HEK293 (cell line): ENCODE data around the gene PANK4.

Source experiments
- CTCF ChIA-PET: fragments of 350-600 bp; formaldehyde crosslinking; extraction: SDS; loops from one replicate; lab custom pipeline; 2021; ENCODE audit warnings: antibody characterized with exemption; lab: Yijun Ruan, JAX
- POLR2A ChIA-PET: fragments of 300-600 bp; formaldehyde crosslinking; extraction: SDS; loops from one replicate; lab custom pipeline; 2020; ENCODE audit warnings: antibody characterized with exemption, inconsistent platforms; lab: Yijun Ruan, JAX
- H3K27ac ChIP-seq: fragments of 200-500 bp; sonication (Bioruptor generic); 2 replicates; pipeline ENCODE4 v1.5.1; 2014; ENCODE audit warnings: low read depth, low read length, control low read depth, inconsistent platforms; ENCODE audit errors: extremely low read depth
- H3K36me3 ChIP-seq, 2 experiments: fragments of 200-500 bp in 1 of 2; sonication (Bioruptor generic) in 1 of 2; 1 replicate in 1 of 2; 2 replicates in 1 of 2; pipeline ENCODE4 v1.5.1; 2014 to 2017; ENCODE audit warnings: inconsistent platforms in 2 of 2, low read length in 2 of 2; ENCODE audit not compliant: control insufficient read depth in 2 of 2, insufficient read depth in 1 of 2
- H3K4me1 ChIP-seq: fragments of 200-500 bp; sonication (Bioruptor generic); 2 replicates; pipeline ENCODE4 v1.5.1; 2014; ENCODE audit warnings: mild to moderate bottlenecking, low read length, inconsistent platforms; ENCODE audit not compliant: control insufficient read depth, insufficient read depth
- H3K4me3 ChIP-seq: 2 replicates; pipeline ENCODE4 v1.5.1; 2011; ENCODE audit warnings: low read depth, mild to moderate bottlenecking, control low read depth, low read length, moderate library complexity
- H3K9me3 ChIP-seq: fragments of 200-500 bp; sonication (Bioruptor generic); 2 replicates; pipeline ENCODE4 v1.5.1; 2014; ENCODE audit warnings: low read depth, low read length, inconsistent platforms; ENCODE audit not compliant: control insufficient read depth, insufficient read depth
- GLIS1 ChIP-seq: fragments of 450-650 bp; formaldehyde crosslinking; IDR thresholded peaks from 2 replicates; pipeline ENCODE4 v1.5.1; 2016; ENCODE audit warnings: missing biosample characterization, missing genetic modification characterization
- KLF10 ChIP-seq: fragments of 450-650 bp; IDR thresholded peaks from 2 replicates; pipeline ENCODE4 v1.5.1; 2018; ENCODE audit warnings: missing biosample characterization, mild to moderate bottlenecking, missing genetic modification characterization
- KLF7 ChIP-seq: fragments of 450-650 bp; formaldehyde crosslinking; IDR thresholded peaks from 2 replicates; pipeline ENCODE4 v1.5.1; 2016; ENCODE audit warnings: missing biosample characterization, missing genetic modification characterization, borderline replicate concordance
- ZFP69B ChIP-seq: fragments of 450-650 bp; formaldehyde crosslinking; IDR thresholded peaks from 2 replicates; pipeline ENCODE4 v1.5.1; 2016; ENCODE audit warnings: missing biosample characterization, missing genetic modification characterization
- ZNF10 ChIP-seq: fragments of 450-650 bp; formaldehyde crosslinking; IDR thresholded peaks from 2 replicates; pipeline ENCODE4 v1.5.1; 2017; ENCODE audit warnings: missing biosample characterization, missing genetic modification characterization
- ZNF121 ChIP-seq: fragments of 450-650 bp; formaldehyde crosslinking; IDR thresholded peaks from 2 replicates; pipeline ENCODE4 v1.5.1; 2016; ENCODE audit warnings: missing biosample characterization, missing genetic modification characterization
- ZNF324 ChIP-seq: fragments of 450-650 bp; formaldehyde crosslinking; IDR thresholded peaks from 2 replicates; pipeline ENCODE4 v1.5.1; 2016; ENCODE audit warnings: missing biosample characterization, missing genetic modification characterization
- ZNF555 ChIP-seq: fragments of 450-650 bp; formaldehyde crosslinking; conservative IDR thresholded peaks from 2 replicates; pipeline ENCODE4 v1.5.1; 2017; ENCODE audit warnings: missing biosample characterization, mild to moderate bottlenecking, missing genetic modification characterization, inconsistent platforms
- ZNF792 ChIP-seq: fragments of 450-650 bp; formaldehyde crosslinking; IDR thresholded peaks from 2 replicates; pipeline ENCODE4 v1.5.1; 2016; ENCODE audit warnings: missing biosample characterization, missing genetic modification characterization
- TF ChIP-seq, protein P1 (sequence below): fragments of 450-650 bp; formaldehyde crosslinking; IDR thresholded peaks from 2 replicates; pipeline ENCODE4 v1.5.1; 2017; ENCODE audit warnings: missing biosample characterization, missing genetic modification characterization
- TF ChIP-seq, protein P2 (sequence below): fragments of 450-650 bp; formaldehyde crosslinking; conservative IDR thresholded peaks from 2 replicates; pipeline ENCODE4 v1.5.1; 2016; ENCODE audit warnings: low read depth, missing biosample characterization, missing genetic modification characterization
- TF ChIP-seq, protein P3 (sequence below): fragments of 450-650 bp; formaldehyde crosslinking; IDR thresholded peaks from 2 replicates; pipeline ENCODE4 v1.5.1; 2016; ENCODE audit warnings: missing biosample characterization, missing genetic modification characterization
- TF ChIP-seq, protein P4 (sequence below): fragments of 450-650 bp; formaldehyde crosslinking; IDR thresholded peaks from 2 replicates; pipeline ENCODE4 v1.5.1; 2016; ENCODE audit warnings: missing biosample characterization, missing genetic modification characterization
- TF ChIP-seq, protein P5 (sequence below): fragments of 450-650 bp; formaldehyde crosslinking; IDR thresholded peaks from 2 replicates; pipeline ENCODE4 v1.5.1; 2016; ENCODE audit warnings: missing biosample characterization, missing genetic modification characterization

The PANK4 gene

DNA sequence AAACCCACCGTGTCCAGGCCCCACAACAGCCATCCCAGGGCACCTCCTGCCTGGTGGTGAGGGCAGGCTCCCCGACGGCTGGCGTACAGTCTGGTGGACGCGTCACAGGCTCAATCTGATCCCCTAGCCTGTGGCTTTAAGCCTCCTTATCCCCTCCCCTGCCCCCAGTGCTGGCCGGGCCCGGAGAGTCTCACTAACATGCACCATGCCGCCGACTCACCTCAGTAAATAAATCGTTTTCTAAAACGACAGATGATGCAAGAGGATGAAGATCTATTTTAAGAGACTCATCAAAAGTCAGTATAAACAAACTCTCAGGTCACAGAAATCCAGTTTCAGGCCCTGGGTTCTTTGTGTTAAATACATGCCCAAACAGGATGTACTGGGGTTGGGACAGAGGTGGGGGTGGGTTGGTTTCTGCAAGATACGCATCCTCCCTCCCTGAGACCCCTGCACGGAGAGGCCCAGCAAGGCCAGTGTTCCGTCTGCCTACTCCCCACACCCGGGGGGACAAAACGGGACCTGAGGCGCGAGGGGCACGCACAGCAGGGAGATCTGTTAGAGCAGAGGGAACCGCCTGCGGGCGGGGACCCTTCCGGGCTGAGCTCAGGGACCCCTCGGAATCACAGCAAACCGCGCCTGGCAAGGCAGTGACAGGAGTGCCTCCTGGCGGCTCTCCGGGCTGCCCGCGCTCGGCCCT, 3.1 kb downstream of the PANK4 start:
- CTCF ChIA-PET, result interaction anchor here (3.5 kb wide), 1 partner anchor 24 kb away, joined by 20 read pairs; no protein-coding TSS in a partner anchor
- Histone ChIP-seq H3K4me1 (peaks cover 23% of the 10 kb centered on the region), H3K36me3 (peaks cover 0 to 51% of the 10 kb centered on the region in 2 experiments; a peak in 1 of 3 replicates), H3K4me3 (no peak overlapping the region), H3K9me3 (no peaks in the 10 kb centered on the region), H3K27ac (peak overlapping the region; percentile 35; the same call in 1 of the 2 replicates)
- POLR2A ChIA-PET, result no interaction called here
- TF ChIP-seq ZNF555 (tag by site-specific recombination), result no peak
- TF ChIP-seq ZNF121 (tag by site-specific recombination), result peak; percentile 80; the same call in 1 of the 2 replicates
- TF ChIP-seq, protein P1, sequence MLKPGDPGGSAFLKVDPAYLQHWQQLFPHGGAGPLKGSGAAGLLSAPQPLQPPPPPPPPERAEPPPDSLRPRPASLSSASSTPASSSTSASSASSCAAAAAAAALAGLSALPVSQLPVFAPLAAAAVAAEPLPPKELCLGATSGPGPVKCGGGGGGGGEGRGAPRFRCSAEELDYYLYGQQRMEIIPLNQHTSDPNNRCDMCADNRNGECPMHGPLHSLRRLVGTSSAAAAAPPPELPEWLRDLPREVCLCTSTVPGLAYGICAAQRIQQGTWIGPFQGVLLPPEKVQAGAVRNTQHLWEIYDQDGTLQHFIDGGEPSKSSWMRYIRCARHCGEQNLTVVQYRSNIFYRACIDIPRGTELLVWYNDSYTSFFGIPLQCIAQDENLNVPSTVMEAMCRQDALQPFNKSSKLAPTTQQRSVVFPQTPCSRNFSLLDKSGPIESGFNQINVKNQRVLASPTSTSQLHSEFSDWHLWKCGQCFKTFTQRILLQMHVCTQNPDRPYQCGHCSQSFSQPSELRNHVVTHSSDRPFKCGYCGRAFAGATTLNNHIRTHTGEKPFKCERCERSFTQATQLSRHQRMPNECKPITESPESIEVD (tag by site-specific recombination), result 0 out of 2 replicates have a peak, but pooled peaks have one; percentile 9

DNA sequence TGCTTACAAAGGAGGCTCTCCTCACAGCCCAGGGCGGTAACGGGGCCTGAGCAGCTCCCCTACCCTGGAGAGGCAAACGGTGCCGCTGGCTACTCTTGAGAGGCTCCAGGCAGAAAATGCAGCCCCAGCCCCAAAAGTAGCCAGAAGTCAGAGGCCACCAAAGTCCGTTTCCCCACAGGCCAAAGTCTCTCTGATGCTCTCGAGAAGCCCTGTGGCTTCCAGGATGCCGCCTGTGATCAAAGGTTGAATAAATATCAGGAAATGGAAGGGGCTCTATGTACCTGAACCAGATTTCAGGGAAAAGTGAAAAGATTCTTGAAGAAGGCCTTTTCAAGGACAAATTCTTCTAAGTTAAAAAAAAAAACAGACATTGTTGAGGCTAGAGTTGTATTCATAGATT, 4.2 kb downstream of the PANK4 start:
- peaks cover 0 to 63% of the 10 kb centered on the region in 2 experiments; a peak in 1 of 3 replicates for H3K36me3 ChIP-seq
- H3K27ac ChIP-seq, result no peak overlapping the region
- ChIA-PET CTCF (no interaction called here), POLR2A (no interaction called here)
- no peaks in the 10 kb centered on the region for H3K9me3 ChIP-seq
- H3K4me3 ChIP-seq, result no peak overlapping the region
- peaks cover 23% of the 10 kb centered on the region for H3K4me1 ChIP-seq
- TF ChIP-seq ZNF792 (no peak), ZNF10 (tag by site-specific recombination) (no peak), ZNF324 (tag by site-specific recombination) (no peak), KLF10 (tag by site-specific recombination) (no peak)
- TF ChIP-seq, protein P2, sequence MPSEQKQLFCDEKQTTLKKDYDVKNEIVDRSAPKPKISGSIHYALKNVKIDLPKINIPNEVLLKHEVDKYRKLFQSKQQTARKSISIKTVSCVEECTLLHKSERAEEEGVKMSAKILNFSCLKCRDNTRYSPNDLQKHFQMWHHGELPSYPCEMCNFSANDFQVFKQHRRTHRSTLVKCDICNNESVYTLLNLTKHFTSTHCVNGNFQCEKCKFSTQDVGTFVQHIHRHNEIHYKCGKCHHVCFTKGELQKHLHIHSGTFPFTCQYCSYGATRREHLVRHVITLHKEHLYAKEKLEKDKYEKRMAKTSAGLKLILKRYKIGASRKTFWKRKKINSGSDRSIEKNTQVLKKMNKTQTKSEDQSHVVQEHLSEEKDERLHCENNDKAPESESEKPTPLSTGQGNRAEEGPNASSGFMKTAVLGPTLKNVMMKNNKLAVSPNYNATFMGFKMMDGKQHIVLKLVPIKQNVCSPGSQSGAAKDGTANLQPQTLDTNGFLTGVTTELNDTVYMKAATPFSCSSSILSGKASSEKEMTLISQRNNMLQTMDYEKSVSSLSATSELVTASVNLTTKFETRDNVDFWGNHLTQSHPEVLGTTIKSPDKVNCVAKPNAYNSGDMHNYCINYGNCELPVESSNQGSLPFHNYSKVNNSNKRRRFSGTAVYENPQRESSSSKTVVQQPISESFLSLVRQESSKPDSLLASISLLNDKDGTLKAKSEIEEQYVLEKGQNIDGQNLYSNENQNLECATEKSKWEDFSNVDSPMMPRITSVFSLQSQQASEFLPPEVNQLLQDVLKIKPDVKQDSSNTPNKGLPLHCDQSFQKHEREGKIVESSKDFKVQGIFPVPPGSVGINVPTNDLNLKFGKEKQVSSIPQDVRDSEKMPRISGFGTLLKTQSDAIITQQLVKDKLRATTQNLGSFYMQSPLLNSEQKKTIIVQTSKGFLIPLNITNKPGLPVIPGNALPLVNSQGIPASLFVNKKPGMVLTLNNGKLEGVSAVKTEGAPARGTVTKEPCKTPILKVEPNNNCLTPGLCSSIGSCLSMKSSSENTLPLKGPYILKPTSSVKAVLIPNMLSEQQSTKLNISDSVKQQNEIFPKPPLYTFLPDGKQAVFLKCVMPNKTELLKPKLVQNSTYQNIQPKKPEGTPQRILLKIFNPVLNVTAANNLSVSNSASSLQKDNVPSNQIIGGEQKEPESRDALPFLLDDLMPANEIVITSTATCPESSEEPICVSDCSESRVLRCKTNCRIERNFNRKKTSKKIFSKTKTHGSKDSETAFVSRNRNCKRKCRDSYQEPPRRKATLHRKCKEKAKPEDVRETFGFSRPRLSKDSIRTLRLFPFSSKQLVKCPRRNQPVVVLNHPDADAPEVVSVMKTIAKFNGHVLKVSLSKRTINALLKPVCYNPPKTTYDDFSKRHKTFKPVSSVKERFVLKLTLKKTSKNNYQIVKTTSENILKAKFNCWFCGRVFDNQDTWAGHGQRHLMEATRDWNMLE, result no peak

DNA sequence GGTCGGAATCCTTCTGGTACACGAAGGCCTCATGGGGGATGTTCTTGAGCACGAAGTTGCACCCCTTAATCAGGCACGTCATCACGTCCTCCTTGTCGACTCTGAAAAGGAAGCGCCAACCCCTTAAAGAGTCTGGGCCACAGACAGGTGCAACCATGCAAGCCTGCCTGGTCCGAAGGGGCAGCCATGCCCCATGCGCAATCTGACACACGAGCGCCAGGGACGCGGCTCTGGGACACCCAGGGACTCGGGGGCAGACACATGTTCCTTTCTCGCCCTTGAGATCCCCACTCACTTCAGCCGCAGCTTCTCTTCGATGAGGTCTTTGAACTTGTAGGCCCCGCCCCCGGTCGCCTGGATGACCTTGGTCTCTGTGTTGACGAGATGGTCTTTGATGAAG, 5.6 kb downstream of the PANK4 start:
- ChIA-PET POLR2A (no interaction called here), CTCF (no interaction called here)
- H3K36me3 ChIP-seq, result peaks cover 0 to 77% of the 10 kb centered on the region in 2 experiments; a peak in 2 of 3 replicates
- H3K27ac ChIP-seq, result no peak overlapping the region
- H3K4me3 ChIP-seq, result no peak overlapping the region
- peaks cover 18% of the 10 kb centered on the region for H3K4me1 ChIP-seq
- no peaks in the 10 kb centered on the region for H3K9me3 ChIP-seq
- TF ChIP-seq, protein P3, sequence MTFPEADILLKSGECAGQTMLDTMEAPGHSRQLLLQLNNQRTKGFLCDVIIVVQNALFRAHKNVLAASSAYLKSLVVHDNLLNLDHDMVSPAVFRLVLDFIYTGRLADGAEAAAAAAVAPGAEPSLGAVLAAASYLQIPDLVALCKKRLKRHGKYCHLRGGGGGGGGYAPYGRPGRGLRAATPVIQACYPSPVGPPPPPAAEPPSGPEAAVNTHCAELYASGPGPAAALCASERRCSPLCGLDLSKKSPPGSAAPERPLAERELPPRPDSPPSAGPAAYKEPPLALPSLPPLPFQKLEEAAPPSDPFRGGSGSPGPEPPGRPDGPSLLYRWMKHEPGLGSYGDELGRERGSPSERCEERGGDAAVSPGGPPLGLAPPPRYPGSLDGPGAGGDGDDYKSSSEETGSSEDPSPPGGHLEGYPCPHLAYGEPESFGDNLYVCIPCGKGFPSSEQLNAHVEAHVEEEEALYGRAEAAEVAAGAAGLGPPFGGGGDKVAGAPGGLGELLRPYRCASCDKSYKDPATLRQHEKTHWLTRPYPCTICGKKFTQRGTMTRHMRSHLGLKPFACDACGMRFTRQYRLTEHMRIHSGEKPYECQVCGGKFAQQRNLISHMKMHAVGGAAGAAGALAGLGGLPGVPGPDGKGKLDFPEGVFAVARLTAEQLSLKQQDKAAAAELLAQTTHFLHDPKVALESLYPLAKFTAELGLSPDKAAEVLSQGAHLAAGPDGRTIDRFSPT (tag by site-specific recombination), result no peak
- no peak for TF ChIP-seq ZFP69B (tag by site-specific recombination)
- TF ChIP-seq KLF7 (tag by site-specific recombination), result no peak
- TF ChIP-seq, protein P4, sequence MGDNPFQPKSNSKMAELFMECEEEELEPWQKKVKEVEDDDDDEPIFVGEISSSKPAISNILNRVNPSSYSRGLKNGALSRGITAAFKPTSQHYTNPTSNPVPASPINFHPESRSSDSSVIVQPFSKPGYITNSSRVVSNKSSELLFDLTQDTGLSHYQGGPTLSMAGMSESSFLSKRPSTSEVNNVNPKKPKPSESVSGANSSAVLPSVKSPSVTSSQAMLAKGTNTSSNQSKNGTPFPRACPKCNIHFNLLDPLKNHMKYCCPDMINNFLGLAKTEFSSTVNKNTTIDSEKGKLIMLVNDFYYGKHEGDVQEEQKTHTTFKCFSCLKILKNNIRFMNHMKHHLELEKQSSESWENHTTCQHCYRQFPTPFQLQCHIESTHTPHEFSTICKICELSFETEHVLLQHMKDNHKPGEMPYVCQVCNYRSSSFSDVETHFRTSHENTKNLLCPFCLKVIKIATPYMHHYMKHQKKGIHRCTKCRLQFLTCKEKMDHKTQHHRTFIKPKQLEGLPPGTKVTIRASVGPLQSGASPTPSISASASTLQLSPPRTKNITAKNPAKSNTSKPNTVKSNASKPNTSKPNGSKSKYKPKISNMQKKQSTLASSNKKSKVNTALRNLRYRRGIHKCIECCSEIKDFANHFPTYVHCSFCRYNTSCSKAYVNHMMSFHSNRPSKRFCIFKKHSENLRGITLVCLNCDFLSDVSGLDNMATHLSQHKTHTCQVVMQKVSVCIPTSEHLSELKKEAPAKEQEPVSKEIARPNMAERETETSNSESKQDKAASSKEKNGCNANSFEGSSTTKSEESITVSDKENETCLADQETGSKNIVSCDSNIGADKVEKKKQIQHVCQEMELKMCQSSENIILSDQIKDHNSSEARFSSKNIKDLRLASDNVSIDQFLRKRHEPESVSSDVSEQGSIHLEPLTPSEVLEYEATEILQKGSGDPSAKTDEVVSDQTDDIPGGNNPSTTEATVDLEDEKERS (tag by site-specific recombination), result no peak
- TF ChIP-seq, protein P5, sequence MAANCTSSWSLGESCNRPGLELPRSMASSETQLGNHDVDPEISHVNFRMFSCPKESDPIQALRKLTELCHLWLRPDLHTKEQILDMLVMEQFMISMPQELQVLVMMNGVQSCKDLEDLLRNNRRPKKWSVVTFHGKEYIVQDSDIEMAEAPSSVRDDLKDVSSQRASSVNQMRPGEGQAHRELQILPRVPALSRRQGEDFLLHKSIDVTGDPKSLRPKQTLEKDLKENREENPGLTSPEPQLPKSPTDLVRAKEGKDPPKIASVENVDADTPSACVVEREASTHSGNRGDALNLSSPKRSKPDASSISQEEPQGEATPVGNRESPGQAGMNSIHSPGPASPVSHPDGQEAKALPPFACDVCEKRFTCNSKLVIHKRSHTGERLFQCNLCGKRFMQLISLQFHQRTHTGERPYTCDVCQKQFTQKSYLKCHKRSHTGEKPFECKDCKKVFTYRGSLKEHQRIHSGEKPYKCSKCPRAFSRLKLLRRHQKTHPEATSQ (tag by site-specific recombination), result no peak
- no peak for TF ChIP-seq GLIS1 (tag by site-specific recombination)
